HG02870 (cell line): ENCODE results near the gene WBP1L.
"Not testable (repeated sequence)": the region's sequence is repeated elsewhere in the genome, so short reads cannot be mapped to it uniquely, and the experiment has no call there.

Experiments
- ATAC-seq: cut with Tn5 transposase; IDR thresholded peaks from one replicate; pipeline ENCODE4 v1.9.1; 2021; ENCODE audit warnings: mild to moderate bottlenecking, moderate library complexity; ENCODE audit not compliant: unreplicated experiment

The WBP1L gene

GRCh38 chr10:102721954-102722353 lies 21.8 kb upstream of the WBP1L start:
- ATAC-seq = no peak

DNA sequence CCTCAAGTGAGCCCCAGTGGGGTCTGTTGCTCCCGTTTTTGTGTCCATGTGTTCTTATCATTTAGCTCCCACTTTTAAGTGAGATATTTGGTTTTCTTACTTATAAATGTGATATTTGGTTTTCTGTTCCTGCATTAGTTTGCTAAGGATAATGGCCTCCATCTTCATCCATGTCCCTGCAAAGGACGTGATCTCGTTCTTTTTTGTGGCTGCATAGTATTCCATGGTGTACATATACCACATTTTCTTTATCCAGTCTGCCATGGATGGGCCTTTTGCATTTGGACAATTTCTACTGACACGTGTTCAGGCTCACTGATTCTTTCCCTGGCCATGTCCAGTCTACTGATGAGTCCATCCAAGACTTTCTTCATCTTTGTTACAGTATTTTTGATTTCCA lies 19.8 kb upstream of the WBP1L start:
- no peak for ATAC-seq

- no peak for ATAC-seq
These were observed 17.5 kb upstream of the WBP1L start for GRCh38 chr10:102726274-102726673.

- no peak for ATAC-seq
These were observed 16.5 kb upstream of the WBP1L start for GRCh38 chr10:102727037-102727818.

- no peak for ATAC-seq
These were observed 14.4 kb upstream of the WBP1L start for GRCh38 chr10:102729029-102730026.

GRCh38 chr10:102731222-102731800 lies 12.4 kb upstream of the WBP1L start:
- ATAC-seq = no peak

DNA sequence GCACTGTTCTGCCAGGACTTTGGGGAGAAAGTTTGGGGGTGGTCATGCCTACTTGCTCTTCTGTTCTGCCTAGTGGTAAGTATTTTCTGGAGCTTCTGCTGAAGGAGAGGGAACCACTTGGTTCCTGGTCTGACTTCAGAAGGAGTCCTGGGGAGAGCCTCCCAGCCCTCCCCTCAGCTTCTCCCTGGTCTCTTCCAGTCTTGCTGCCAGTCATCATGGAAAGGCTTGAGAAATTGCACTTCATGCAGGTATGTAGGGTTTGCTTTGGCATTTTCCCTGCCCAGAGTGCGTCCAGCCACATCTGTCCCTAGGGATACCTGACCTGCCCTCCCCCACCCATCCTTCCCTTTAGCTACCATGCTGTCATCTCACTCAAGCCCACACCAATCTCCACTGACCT lies 11.1 kb upstream of the WBP1L start:
- no peak for ATAC-seq

DNA sequence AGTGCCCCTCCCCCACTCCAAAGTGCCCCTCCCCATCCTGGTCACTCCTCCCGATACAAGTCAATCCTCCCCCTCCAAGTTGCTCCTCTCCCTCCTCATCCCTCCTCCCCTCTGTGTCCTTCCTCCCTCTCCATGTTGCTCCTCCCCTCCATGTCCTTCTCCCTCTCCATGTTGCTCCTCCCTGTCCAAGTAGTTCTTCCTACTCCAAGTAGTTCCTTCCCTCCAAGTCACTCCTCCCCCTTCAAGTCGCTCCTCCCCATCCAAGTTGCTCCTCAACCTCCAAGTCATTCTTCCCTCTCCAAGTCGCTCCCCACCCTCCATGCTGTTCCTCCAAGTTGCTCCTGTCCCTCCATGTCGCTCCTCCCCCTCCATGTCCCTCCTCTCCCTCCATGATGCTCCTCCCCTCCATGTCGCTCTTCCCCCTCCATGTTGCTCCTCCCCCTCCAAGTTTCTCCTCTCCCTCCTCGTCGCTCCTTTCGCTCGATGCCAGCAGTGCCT lies 8.6 kb upstream of the WBP1L start:
- no peak for ATAC-seq

DNA sequence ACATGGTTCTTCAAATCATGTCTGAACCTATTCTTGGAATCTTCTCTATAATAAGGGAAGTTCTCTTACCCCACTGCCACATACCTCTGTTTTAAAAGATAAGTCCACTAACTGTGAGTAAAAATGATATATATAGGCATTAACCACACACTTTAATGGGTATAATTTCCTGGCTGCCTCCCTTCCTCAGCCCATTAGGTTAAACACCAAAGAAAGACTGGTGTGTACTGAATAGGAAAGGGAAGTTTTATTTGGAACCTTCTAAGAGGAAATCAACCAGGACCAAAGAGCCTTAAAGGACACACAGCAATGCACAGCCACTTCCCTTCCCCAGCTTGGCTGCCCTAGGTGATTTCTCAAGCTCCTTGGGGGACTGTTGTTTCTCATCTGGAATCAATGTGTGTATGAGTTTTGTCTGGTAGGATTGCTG lies 5.0 kb upstream of the WBP1L start:
- no peak for ATAC-seq

- ATAC-seq = no peak
These were observed 3.5 kb upstream of the WBP1L start for GRCh38 chr10:102740229-102740628.

- no peak for ATAC-seq
These were observed 2.0 kb upstream of the WBP1L start for GRCh38 chr10:102741726-102742237.

- not testable (repeated sequence) for ATAC-seq
These were observed 1.4 kb upstream of the WBP1L start for GRCh38 chr10:102742313-102742712.

- ATAC-seq = no peak
These were observed 615 bp upstream of the WBP1L start for GRCh38 chr10:102743078-102743587.

- ATAC-seq = no peak
These were observed 765 bp downstream of the WBP1L start for GRCh38 chr10:102744374-102745051.

- no peak for ATAC-seq
These were observed 1.4 kb downstream of the WBP1L start for GRCh38 chr10:102745157-102745556.

DNA sequence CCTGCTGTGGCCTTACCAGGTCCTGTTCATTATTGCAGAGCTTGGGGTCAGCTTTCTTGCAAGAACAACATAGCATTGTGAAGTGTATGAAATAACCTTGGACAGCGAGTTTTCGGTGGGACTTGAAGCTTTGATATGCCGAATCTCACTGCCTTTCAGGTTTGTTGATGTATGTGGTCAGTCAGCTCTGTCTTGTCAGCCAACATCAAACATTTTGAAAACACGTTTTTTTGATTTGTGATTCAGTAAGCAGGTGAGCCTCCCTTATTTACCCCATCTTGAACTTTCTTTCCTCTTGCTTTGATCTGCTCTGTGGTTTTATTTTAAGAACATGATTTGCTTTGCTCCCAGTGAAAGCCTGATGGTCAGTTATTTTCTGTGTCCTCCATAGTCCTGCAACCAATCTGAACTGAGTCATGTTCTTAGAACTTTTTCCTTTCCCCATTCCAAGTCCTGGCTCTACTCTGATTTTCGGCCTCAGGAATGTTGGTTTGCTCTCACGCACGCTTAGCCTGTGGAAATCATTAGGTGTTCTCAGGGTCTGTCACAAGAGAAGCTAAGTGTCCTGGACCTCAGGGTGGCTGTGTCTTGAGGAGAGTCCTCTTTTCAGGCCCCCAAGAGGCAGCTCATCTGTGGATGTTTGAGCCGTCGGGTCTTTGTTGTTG lies 8.7 kb downstream of the WBP1L start:
- no peak for ATAC-seq

- ATAC-seq = no peak
These were observed 9.4 kb downstream of the WBP1L start for GRCh38 chr10:102752934-102753664.

- ATAC-seq = no peak
These were observed 10.0 kb downstream of the WBP1L start for GRCh38 chr10:102753718-102754117.

DNA sequence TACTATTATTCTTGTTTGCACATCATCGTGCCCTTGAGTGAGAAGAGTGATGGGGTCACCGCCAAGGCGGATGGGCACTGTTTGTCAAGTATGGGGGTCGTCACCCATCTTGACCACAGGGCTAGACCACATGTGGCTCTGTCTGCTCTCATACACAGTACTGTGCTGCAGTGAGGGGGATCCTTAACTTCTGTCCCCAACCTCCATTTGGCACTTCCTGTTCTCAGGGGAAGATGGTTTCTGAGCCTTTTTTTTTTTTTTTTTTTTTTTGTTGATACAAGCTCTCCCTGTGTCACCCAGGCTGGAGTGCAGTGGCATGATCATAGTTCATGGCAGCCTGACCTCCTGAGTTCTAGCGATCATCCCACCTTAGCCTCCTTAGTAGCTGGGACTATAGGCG lies 13.6 kb downstream of the WBP1L start:
- ATAC-seq = no peak
